ENCODE data around the gene FNIP2. TPM values are rescaled to one million over a fixed set of nuclear protein-coding genes. Genes with fewer than 3 reads are reported as not detected.
A peak's percentile ranks its signal among the peaks of the same experiment; 100 is the strongest.

The FNIP2 gene
- total RNA-seq, 1 donor from 2014 or later = 18.5 TPM

DNA sequence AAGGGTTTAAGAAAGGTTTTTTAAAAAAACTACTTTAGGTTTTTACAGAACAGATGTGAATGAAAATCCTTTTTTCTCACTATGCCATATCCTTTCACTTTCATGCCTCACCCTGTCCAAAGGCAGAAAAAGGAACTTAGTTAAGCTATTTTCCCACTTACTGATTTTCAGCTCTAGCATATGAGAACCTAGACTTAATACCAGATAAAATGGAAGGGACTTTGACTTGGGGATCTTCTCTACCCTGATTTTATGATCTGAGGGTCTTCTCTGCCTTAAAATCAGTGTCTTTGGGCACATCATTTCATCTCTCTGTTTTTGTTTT is 42.4 kb downstream of the FNIP2 start:
- Mint-ChIP-seq H3K4me1 (ENCODE audit: low read depth, unreplicated experiment) (peaks cover 50% of the 10 kb centered on the region), H3K9me3 (ENCODE audit: unreplicated experiment) (no peaks in the 10 kb centered on the region), H3K27me3 (ENCODE audit: low read depth, unreplicated experiment) (no peaks in the 10 kb centered on the region), H3K36me3 (ENCODE audit: low read depth, unreplicated experiment) (no peaks in the 10 kb centered on the region), H3K4me3 (ENCODE audit: unreplicated experiment) (no peak overlapping the region), H3K27ac (ENCODE audit: unreplicated experiment) (peak overlapping the region; percentile 73)
- Histone ChIP-seq H3K4me1 (ENCODE audit: insufficient read depth, low read length) (peaks cover 44% of the 10 kb centered on the region), H4K20me1 (ENCODE audit: insufficient read depth, low read length) (no peaks in the 10 kb centered on the region), H3K79me2 (ENCODE audit: insufficient read depth, low read length) (peaks cover 55% of the 10 kb centered on the region), H3K9ac (ENCODE audit: low read length) (peak overlapping the region; percentile 84), H3K4me3 (ENCODE audit: insufficient read depth, low read depth, low read length) (no peak overlapping the region), H3K4me2 (ENCODE audit: low read length) (peak overlapping the region; percentile 73), H3K27ac (ENCODE audit: low read depth, low read length) (peak overlapping the region; percentile 94), H2AFZ (ENCODE audit: low read depth, low read length) (no peak overlapping the region), H3K36me3 (ENCODE audit: insufficient read depth, low read length) (no peaks in the 10 kb centered on the region), H3K27me3 (ENCODE audit: insufficient read depth, low read length) (no peaks in the 10 kb centered on the region), H3K9me3 (ENCODE audit: insufficient read depth, low read depth, low read length) (no peaks in the 10 kb centered on the region)
- FAIRE-seq (no peak), DNase-seq (ENCODE audit: low read depth) (no peak)
- TF ChIP-seq EZH2 (IDR thresholded peaks at IDR 0.05; ENCODE audit: insufficient read depth, low read length) = no peak
- TF ChIP-seq, protein P1, sequence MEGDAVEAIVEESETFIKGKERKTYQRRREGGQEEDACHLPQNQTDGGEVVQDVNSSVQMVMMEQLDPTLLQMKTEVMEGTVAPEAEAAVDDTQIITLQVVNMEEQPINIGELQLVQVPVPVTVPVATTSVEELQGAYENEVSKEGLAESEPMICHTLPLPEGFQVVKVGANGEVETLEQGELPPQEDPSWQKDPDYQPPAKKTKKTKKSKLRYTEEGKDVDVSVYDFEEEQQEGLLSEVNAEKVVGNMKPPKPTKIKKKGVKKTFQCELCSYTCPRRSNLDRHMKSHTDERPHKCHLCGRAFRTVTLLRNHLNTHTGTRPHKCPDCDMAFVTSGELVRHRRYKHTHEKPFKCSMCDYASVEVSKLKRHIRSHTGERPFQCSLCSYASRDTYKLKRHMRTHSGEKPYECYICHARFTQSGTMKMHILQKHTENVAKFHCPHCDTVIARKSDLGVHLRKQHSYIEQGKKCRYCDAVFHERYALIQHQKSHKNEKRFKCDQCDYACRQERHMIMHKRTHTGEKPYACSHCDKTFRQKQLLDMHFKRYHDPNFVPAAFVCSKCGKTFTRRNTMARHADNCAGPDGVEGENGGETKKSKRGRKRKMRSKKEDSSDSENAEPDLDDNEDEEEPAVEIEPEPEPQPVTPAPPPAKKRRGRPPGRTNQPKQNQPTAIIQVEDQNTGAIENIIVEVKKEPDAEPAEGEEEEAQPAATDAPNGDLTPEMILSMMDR (IDR thresholded peaks at IDR 0.05; ENCODE audit: insufficient read depth, low read depth, low read length) = no peak

DNA sequence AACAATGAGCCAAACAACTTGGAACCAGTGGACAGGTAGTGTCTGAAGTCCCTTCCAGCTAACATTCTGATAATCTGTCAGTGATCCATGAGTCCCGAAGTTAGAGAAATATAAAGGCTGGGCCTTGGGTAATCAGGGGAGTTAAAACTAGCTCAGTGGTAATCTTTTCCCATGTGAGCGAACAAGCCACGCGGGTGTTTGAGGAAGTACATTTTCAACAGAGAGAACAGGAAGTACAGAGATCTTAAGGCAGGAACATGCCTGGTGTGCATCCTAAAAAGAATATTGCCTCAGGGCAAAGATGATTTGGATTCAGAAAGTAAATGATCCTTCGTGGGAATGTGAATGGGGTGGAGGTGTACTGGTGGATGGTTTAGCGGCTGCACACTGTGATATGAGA is 42.9 kb downstream of the FNIP2 start:
- FAIRE-seq (peak; percentile 34), DNase-seq (ENCODE audit: low read depth) (no peak)
- Histone ChIP-seq H3K9ac (ENCODE audit: low read length) (peak overlapping the region; percentile 84), H3K9me3 (ENCODE audit: insufficient read depth, low read depth, low read length) (no peaks in the 10 kb centered on the region), H2AFZ (ENCODE audit: low read depth, low read length) (no peak overlapping the region), H3K27me3 (ENCODE audit: insufficient read depth, low read length) (no peaks in the 10 kb centered on the region), H4K20me1 (ENCODE audit: insufficient read depth, low read length) (no peaks in the 10 kb centered on the region), H3K27ac (ENCODE audit: low read depth, low read length) (peak overlapping the region; percentile 94), H3K79me2 (ENCODE audit: insufficient read depth, low read length) (peaks cover 52% of the 10 kb centered on the region), H3K4me3 (ENCODE audit: insufficient read depth, low read depth, low read length) (no peak overlapping the region), H3K36me3 (ENCODE audit: insufficient read depth, low read length) (no peaks in the 10 kb centered on the region), H3K4me2 (ENCODE audit: low read length) (no peak overlapping the region), H3K4me1 (ENCODE audit: insufficient read depth, low read length) (peaks cover 44% of the 10 kb centered on the region)
- H3K9me3 Mint-ChIP-seq (ENCODE audit: unreplicated experiment) = no peaks in the 10 kb centered on the region
- peaks cover 50% of the 10 kb centered on the region for H3K4me1 Mint-ChIP-seq (ENCODE audit: low read depth, unreplicated experiment)
- peak overlapping the region; percentile 56 for H3K27ac Mint-ChIP-seq (ENCODE audit: unreplicated experiment)
- H3K36me3 Mint-ChIP-seq (ENCODE audit: low read depth, unreplicated experiment) = no peaks in the 10 kb centered on the region
- TF ChIP-seq EZH2 (IDR thresholded peaks at IDR 0.05; ENCODE audit: insufficient read depth, low read length) = no peak
- TF ChIP-seq, protein P1 (IDR thresholded peaks at IDR 0.05; ENCODE audit: insufficient read depth, low read depth, low read length) = no peak
- H3K4me3 Mint-ChIP-seq (ENCODE audit: unreplicated experiment) = no peak overlapping the region
- no peaks in the 10 kb centered on the region for H3K27me3 Mint-ChIP-seq (ENCODE audit: low read depth, unreplicated experiment)

DNA sequence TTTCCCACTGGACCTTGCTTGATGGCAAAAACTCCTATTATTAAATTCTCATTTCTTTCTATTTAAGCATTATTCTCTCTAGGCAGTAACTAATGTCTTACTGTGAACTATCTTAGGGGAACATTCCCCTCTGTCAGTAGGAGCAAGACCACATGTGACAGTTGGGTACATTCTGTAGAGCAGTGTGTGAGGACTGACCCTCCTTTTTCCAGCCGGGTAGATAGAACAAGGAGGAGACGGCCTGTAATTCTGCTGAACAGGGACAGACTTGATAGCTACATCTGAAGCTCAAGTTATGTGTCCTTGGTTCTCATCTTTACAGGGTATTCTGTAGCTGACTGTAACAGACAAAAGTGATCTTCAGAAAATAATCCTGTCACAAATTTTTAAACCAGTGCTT is 43.3 kb downstream of the FNIP2 start:
- Mint-ChIP-seq H3K9me3 (ENCODE audit: unreplicated experiment) (no peaks in the 10 kb centered on the region), H3K4me1 (ENCODE audit: low read depth, unreplicated experiment) (peaks cover 50% of the 10 kb centered on the region), H3K4me3 (ENCODE audit: unreplicated experiment) (no peak overlapping the region), H3K27me3 (ENCODE audit: low read depth, unreplicated experiment) (no peaks in the 10 kb centered on the region), H3K27ac (ENCODE audit: unreplicated experiment) (no peak overlapping the region), H3K36me3 (ENCODE audit: low read depth, unreplicated experiment) (no peaks in the 10 kb centered on the region)
- Histone ChIP-seq H3K9ac (ENCODE audit: low read length) (peak overlapping the region; percentile 84), H3K9me3 (ENCODE audit: insufficient read depth, low read depth, low read length) (no peaks in the 10 kb centered on the region), H3K4me1 (ENCODE audit: insufficient read depth, low read length) (peaks cover 44% of the 10 kb centered on the region), H3K4me3 (ENCODE audit: insufficient read depth, low read depth, low read length) (no peak overlapping the region), H4K20me1 (ENCODE audit: insufficient read depth, low read length) (no peaks in the 10 kb centered on the region), H3K27me3 (ENCODE audit: insufficient read depth, low read length) (no peaks in the 10 kb centered on the region), H2AFZ (ENCODE audit: low read depth, low read length) (no peak overlapping the region), H3K79me2 (ENCODE audit: insufficient read depth, low read length) (peaks cover 53% of the 10 kb centered on the region), H3K36me3 (ENCODE audit: insufficient read depth, low read length) (no peaks in the 10 kb centered on the region), H3K27ac (ENCODE audit: low read depth, low read length) (peak overlapping the region; percentile 94), H3K4me2 (ENCODE audit: low read length) (no peak overlapping the region)
- DNase-seq (ENCODE audit: low read depth) (no peak), FAIRE-seq (no peak)
- no peak for TF ChIP-seq EZH2 (IDR thresholded peaks at IDR 0.05; ENCODE audit: insufficient read depth, low read length)
